Kidney epithelial cell (primary cell): ENCODE measurements around the gene PRIM2. TPM values are rescaled to one million over a fixed set of nuclear protein-coding genes. Genes with fewer than 3 reads are reported as not detected.
A peak's percentile ranks its signal among the peaks of the same experiment; 100 is the strongest.
"Not testable (repeated sequence)": the region's sequence is repeated elsewhere in the genome, so short reads cannot be mapped to it uniquely, and the experiment has no call there.

Experiments
- DNase-seq: peaks from one replicate; pipeline ENCODE4 v3.0.0-alpha.2; 2010; ENCODE audit warnings: low read depth
- H3K27me3 ChIP-seq: 2 replicates; pipeline ENCODE4 v1.6.0; 2011; ENCODE audit warnings: low read length; ENCODE audit not compliant: control insufficient read depth, insufficient read depth
- H3K36me3 ChIP-seq: 2 replicates; pipeline ENCODE4 v1.5.1; 2011; ENCODE audit warnings: low read length; ENCODE audit not compliant: control insufficient read depth, insufficient read depth
- H3K4me3 ChIP-seq: 2 replicates; pipeline ENCODE4 v1.5.1; 2011; ENCODE audit warnings: low read depth, mild to moderate bottlenecking, control low read depth, low read length
- CTCF ChIP-seq: IDR thresholded peaks from 2 replicates; pipeline ENCODE4 v1.5.1; 2011; ENCODE audit warnings: mild to moderate bottlenecking, moderate library complexity, low read length, control low read depth, inconsistent platforms; ENCODE audit not compliant: insufficient read depth, poor library complexity, severe bottlenecking
- total RNA-seq: library from RNA; depleted of rRNA; stranded (reverse); fragments of >200 nt; gene quantifications from 2 replicates; pipeline ENCODE4 v1.2.3, GENCODE V29; 2015

The PRIM2 gene
- total RNA-seq, 1 donor from 2014 or later = 17.9 TPM

GRCh38 chr6:57535994-57536393 is 218.6 kb downstream of the PRIM2 start:
- not testable (repeated sequence) for H3K4me3 ChIP-seq, H3K27me3 ChIP-seq, H3K36me3 ChIP-seq
- peak; percentile 1 for DNase-seq
- peak; percentile 41 for TF ChIP-seq CTCF

- not testable (repeated sequence) for H3K36me3 ChIP-seq, H3K27me3 ChIP-seq, H3K4me3 ChIP-seq, DNase-seq
Observed at GRCh38 chr6:57537916-57538315, 220.5 kb downstream of the PRIM2 start.

- not testable (repeated sequence) for H3K4me3 ChIP-seq, H3K36me3 ChIP-seq, H3K27me3 ChIP-seq, DNase-seq
Observed at GRCh38 chr6:57551961-57552360, 234.5 kb downstream of the PRIM2 start.

GRCh38 chr6:57557855-57558254 is 240.4 kb downstream of the PRIM2 start:
- not testable (repeated sequence) for H3K27me3 ChIP-seq, H3K36me3 ChIP-seq, DNase-seq, H3K4me3 ChIP-seq

- not testable (repeated sequence) for H3K4me3 ChIP-seq, DNase-seq, H3K36me3 ChIP-seq, H3K27me3 ChIP-seq
Observed at GRCh38 chr6:57559170-57559569, 241.7 kb downstream of the PRIM2 start.

GRCh38 chr6:57562233-57562632 is 244.8 kb downstream of the PRIM2 start:
- H3K4me3 ChIP-seq, H3K36me3 ChIP-seq, DNase-seq, H3K27me3 ChIP-seq: not testable (repeated sequence)

GRCh38 chr6:57572119-57572518 is 254.7 kb downstream of the PRIM2 start:
- H3K27me3 ChIP-seq, H3K36me3 ChIP-seq, H3K4me3 ChIP-seq, DNase-seq: not testable (repeated sequence)

- H3K4me3 ChIP-seq, DNase-seq, H3K27me3 ChIP-seq, H3K36me3 ChIP-seq: not testable (repeated sequence)
Observed at GRCh38 chr6:57572844-57573243, 255.4 kb downstream of the PRIM2 start.

- not testable (repeated sequence) for H3K36me3 ChIP-seq, H3K4me3 ChIP-seq, DNase-seq, H3K27me3 ChIP-seq
Observed at GRCh38 chr6:57577023-57577422, 259.6 kb downstream of the PRIM2 start.

- H3K36me3 ChIP-seq, H3K27me3 ChIP-seq, DNase-seq, H3K4me3 ChIP-seq: not testable (repeated sequence)
- TF ChIP-seq CTCF = peak; percentile 16
Observed at GRCh38 chr6:57579489-57579888, 262.1 kb downstream of the PRIM2 start.

- not testable (repeated sequence) for H3K4me3 ChIP-seq, H3K36me3 ChIP-seq, H3K27me3 ChIP-seq, DNase-seq
Observed at GRCh38 chr6:57581586-57581985, 264.2 kb downstream of the PRIM2 start.

- H3K36me3 ChIP-seq, H3K27me3 ChIP-seq, DNase-seq, H3K4me3 ChIP-seq: not testable (repeated sequence)
Observed at GRCh38 chr6:57601105-57601504, 283.7 kb downstream of the PRIM2 start.

GRCh38 chr6:57605303-57605702 is 287.9 kb downstream of the PRIM2 start:
- not testable (repeated sequence) for H3K36me3 ChIP-seq, H3K27me3 ChIP-seq, DNase-seq, H3K4me3 ChIP-seq

- not testable (repeated sequence) for DNase-seq, H3K27me3 ChIP-seq
Observed at GRCh38 chr6:57606331-57606730, 288.9 kb downstream of the PRIM2 start.

More at GRCh38 chr6:57606331-57606730, 288.9 kb downstream of the PRIM2 start:
- H3K4me3 ChIP-seq, H3K36me3 ChIP-seq: not testable (repeated sequence)
